Measurements from ENCODE around the gene CHTOP. TPM values are rescaled to one million over a fixed set of nuclear protein-coding genes. Genes with fewer than 3 reads are reported as not detected.

The CHTOP gene, protein sequence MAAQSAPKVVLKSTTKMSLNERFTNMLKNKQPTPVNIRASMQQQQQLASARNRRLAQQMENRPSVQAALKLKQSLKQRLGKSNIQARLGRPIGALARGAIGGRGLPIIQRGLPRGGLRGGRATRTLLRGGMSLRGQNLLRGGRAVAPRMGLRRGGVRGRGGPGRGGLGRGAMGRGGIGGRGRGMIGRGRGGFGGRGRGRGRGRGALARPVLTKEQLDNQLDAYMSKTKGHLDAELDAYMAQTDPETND
- 10 to 100 TPM; 48.4 to 92.0 (median 67.7) TPM for total RNA-seq
- 10 to 100 TPM; 72.9 to 73.4 TPM for polyA plus RNA-seq
- long read RNA-seq, donor 1, transcript CHTOP-204 (6 exons, 2,096 nt), result major isoform, 25 of 120 reads
- long read RNA-seq, donor 1, transcript CHTOP-203 (6 exons, 2,165 nt), result major isoform, 25 of 120 reads
- long read RNA-seq, donor 1, partial matches to known transcripts, result 17 of 120 reads
- long read RNA-seq, donor 1, other reads (novel, unspliced or antisense), result 48 of 120 reads
- long read RNA-seq, donor 2, transcript CHTOP-203 (6 exons, 2,165 nt), result major isoform, 116 of 308 reads
- long read RNA-seq, donor 2, transcript CHTOP-204 (6 exons, 2,096 nt), result minor isoform, 99 of 308 reads
- long read RNA-seq, donor 2, partial matches to known transcripts, result 3 of 308 reads
- long read RNA-seq, donor 2, other reads (novel, unspliced or antisense), result 80 of 308 reads
- long read RNA-seq, donor 3, transcript CHTOP-203 (6 exons, 2,165 nt), result major isoform, 36 of 116 reads
- long read RNA-seq, donor 3, transcript CHTOP-204 (6 exons, 2,096 nt), result minor isoform, 28 of 116 reads
- long read RNA-seq, donor 3, partial matches to known transcripts, result 8 of 116 reads
- long read RNA-seq, donor 3, other reads (novel, unspliced or antisense), result 37 of 116 reads

DNA sequence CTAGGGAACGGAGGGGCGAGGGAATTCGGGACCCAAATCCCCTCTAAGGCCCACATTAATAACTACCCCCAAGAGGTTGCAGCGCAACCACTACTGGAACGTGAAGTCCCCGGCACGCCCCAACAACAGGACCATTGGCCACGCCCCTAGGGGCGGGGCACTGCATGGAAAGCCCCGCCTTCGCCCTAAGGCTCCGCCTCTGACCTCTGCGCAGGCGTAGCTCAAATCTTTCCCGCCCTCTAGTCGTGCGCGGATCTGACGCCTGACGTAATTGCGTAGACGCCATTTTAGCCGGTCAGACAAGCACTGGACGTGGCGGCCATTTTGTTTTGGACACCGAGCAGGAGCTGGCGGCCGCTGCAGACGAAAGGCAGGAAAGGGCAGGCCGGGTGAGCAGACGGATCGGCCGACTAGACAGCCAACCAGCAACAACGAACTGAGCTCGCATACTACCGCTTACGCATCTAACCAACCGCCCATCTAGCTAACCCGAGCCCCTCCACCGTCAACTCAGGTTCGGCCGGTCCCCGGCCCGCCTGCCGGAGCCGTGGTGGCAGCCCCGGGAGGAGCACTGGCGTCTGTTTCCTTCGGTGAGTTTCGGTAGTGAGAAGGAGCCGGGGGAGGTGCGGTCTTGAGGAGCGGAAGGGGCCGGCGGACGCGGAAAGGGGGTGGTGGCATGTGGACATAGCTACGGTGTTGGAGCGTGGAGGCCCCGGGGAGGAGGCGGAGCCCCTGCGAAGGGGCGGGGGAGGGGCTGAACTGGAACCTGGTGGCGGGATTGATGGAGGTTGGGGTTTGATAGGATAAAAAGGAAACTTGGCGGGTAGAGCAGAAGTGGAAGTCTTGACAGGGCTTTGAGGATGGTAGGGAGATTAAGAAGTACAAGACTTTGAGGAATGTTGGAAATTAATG lies at the start of gene CHTOP:
Gene CHTOP, plus strand, starts transcription at position 313 of the 912 bp plus-strand sequence. CDS start 2,523 bp downstream, outside the sequence.
- H3K27ac ChIP-seq, result peak within 1 kb of the TSS; percentile 99 to 100 (median 100)
- peaks cover 4 to 82% (median 51%) of the 10 kb centered on the region in 12 donors for H3K4me1 ChIP-seq
- peaks cover 0 to 35% (median 31%) of the 10 kb centered on the region in 9 donors for H3K36me3 ChIP-seq
- DNase-seq, result peak; percentile 97 to 98 (median 98)
- ATAC-seq, result peak; percentile 90 to 94 (median 93)
- H3K27me3 ChIP-seq, result no peaks in the 10 kb centered on the region
- WGBS, 4 donors, result 1 to 2% (median 2%) methylated on average over 56 to 65 of the region's 65 CpGs
- TF ChIP-seq POLR2A (IDR thresholded peaks at IDR 0.05), result peak; percentile 56 to 95
- TF ChIP-seq, protein P1, sequence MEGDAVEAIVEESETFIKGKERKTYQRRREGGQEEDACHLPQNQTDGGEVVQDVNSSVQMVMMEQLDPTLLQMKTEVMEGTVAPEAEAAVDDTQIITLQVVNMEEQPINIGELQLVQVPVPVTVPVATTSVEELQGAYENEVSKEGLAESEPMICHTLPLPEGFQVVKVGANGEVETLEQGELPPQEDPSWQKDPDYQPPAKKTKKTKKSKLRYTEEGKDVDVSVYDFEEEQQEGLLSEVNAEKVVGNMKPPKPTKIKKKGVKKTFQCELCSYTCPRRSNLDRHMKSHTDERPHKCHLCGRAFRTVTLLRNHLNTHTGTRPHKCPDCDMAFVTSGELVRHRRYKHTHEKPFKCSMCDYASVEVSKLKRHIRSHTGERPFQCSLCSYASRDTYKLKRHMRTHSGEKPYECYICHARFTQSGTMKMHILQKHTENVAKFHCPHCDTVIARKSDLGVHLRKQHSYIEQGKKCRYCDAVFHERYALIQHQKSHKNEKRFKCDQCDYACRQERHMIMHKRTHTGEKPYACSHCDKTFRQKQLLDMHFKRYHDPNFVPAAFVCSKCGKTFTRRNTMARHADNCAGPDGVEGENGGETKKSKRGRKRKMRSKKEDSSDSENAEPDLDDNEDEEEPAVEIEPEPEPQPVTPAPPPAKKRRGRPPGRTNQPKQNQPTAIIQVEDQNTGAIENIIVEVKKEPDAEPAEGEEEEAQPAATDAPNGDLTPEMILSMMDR (IDR thresholded peaks at IDR 0.05), result no peak
- H3K4me3 ChIP-seq, result peak within 1 kb of the TSS; percentile 64 to 99 (median 82)
- intact Hi-C loops (cut with DNase I), result loop anchor here in 4 of 10 donors (5.0 kb wide), 4 partner anchors 33 to 102 kb away; partner anchors contain the start of genes ILF2 (in 3 of the 4) and INTS3 (in 1 of the 4)
- H3K9me3 ChIP-seq, result no peaks in the 10 kb centered on the region

DNA sequence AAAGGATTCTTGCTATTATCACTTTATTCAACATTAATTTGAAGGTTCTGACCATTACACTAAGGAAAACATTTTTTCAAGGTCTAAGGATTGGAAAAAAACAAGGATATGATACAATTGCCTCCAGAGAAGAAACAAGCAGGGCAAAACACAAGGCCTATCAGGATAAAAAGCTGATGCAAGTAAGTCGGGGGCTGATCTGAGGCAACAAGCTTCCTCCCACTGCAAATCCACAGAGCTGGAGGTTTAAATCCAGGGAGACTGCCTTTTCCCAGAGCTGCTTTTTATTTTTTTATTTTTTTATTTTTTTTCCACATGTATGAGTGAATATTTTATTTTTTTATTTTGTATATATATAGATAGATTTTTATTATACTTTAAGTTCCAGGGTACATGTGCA lies 48.9 kb upstream of the CHTOP start:
- no peak overlapping the region for H3K27ac ChIP-seq
- ATAC-seq (no peak), DNase-seq (no peak)
- no peak overlapping the region for H3K4me3 ChIP-seq
- peaks cover 0 to 10% (median 2%) of the 10 kb centered on the region in 12 donors for H3K4me1 ChIP-seq
- no peaks in the 10 kb centered on the region for H3K9me3 ChIP-seq
- no peaks in the 10 kb centered on the region for H3K27me3 ChIP-seq
- intact Hi-C loops (cut with DNase I), result no loop called here
- H3K36me3 ChIP-seq, result no peaks in the 10 kb centered on the region
- TF ChIP-seq, protein P1 (IDR thresholded peaks at IDR 0.05), result no peak
- no peak for TF ChIP-seq POLR2A (IDR thresholded peaks at IDR 0.05)
- 84 to 89% (median 85%) methylated on average over 1 of the region's 1 CpG for WGBS, 4 donors

DNA sequence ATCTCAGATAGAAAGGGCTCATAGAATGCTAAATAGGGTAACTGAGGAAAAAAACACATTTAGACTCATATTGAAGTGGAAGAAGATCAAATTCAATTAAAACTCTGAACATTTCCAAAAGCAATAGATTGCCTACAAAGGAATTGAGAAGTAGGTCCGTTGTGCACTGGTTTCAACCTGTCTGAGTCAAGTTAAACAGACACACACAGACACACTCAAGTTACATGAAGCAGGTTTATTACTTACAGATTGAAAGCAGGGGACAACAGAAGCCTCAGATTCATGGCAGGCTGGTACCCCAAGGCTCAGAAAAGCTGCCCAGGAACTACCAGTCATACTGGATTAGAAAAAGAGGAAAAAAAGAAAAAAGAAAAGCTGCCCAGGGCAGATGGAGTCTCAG lies 47.5 kb upstream of the CHTOP start:
- 48 to 58% (median 55%) methylated on average over 1 of the region's 1 CpG for WGBS, 4 donors
- intact Hi-C loops (cut with DNase I), result no loop called here
- no peak for DNase-seq
- peaks cover 0 to 10% (median 2%) of the 10 kb centered on the region in 12 donors for H3K4me1 ChIP-seq
- H3K27me3 ChIP-seq, result no peaks in the 10 kb centered on the region
- no peaks in the 10 kb centered on the region for H3K36me3 ChIP-seq
- no peaks in the 10 kb centered on the region for H3K9me3 ChIP-seq
- TF ChIP-seq, protein P1 (IDR thresholded peaks at IDR 0.05), result no peak
- no peak for TF ChIP-seq POLR2A (IDR thresholded peaks at IDR 0.05)
- H3K4me3 ChIP-seq, result no peak overlapping the region
- ATAC-seq, result no peak
- no peak overlapping the region for H3K27ac ChIP-seq

Measured in heart left ventricle (tissue), 16 donors.